PFSK-1 (cell line): ENCODE results near the gene NPW.

Experiments
- POLR2AphosphoS5 ChIP-seq: IDR thresholded peaks from 2 replicates; pipeline ENCODE4 v1.6.1; 2012; ENCODE audit warnings: low read depth, mild to moderate bottlenecking, control low read depth, low read length, moderate library complexity
- REST ChIP-seq, 2 experiments: IDR thresholded peaks; 2 replicates each; pipeline versions ENCODE4 v1.6.1 to v1.8.0; 2011 to 2012; ENCODE audit warnings: low read depth in 2 of 2, low read length in 2 of 2, control low read depth in 1 of 2, inconsistent platforms in 1 of 2, mild to moderate bottlenecking in 1 of 2, moderate library complexity in 1 of 2; ENCODE audit not compliant: insufficient read depth in 1 of 2
- SIN3A ChIP-seq: IDR thresholded peaks from 2 replicates; pipeline ENCODE4 v1.6.1; 2012; ENCODE audit warnings: mild to moderate bottlenecking, low read length, moderate library complexity, borderline replicate concordance; ENCODE audit not compliant: insufficient read depth
- TAF1 ChIP-seq: IDR thresholded peaks from 2 replicates; pipeline ENCODE4 v1.6.1; 2012; ENCODE audit warnings: low read length, control low read depth, borderline replicate concordance; ENCODE audit not compliant: insufficient read depth

GRCh38 chr16:2007081-2007836 is 12.3 kb upstream of the NPW start:
- no peak for TF ChIP-seq TAF1
- TF ChIP-seq POLR2AphosphoS5, result no peak
- TF ChIP-seq SIN3A, result no peak
- TF ChIP-seq REST (IDR thresholded peaks at IDR 0.05; ENCODE audit: insufficient read depth in 1 of 2, low read depth in 2 of 2, low read length in 2 of 2), result no peak
